H1 (cell line): ENCODE results near the gene SHC1. TPM values are rescaled to one million over a fixed set of nuclear protein-coding genes. Genes with fewer than 3 reads are reported as not detected.

Experiments
- ASH2L ChIP-seq: fragments of 200-600, 300-600 bp; sonication (generic); IDR thresholded peaks from one replicate; pipeline ENCODE4 v1.7.1; 2017; ENCODE audit warnings: low read length
- CEBPB ChIP-seq: IDR thresholded peaks from 2 replicates; pipeline ENCODE4 v1.6.1; 2012; ENCODE audit warnings: low read depth, low read length
- JUN ChIP-seq: IDR thresholded peaks from 2 replicates; pipeline ENCODE4 v1.6.1; 2011; ENCODE audit warnings: low read depth, mild to moderate bottlenecking, improper control_type of control experiment, low read length
- NANOG ChIP-seq: IDR thresholded peaks from 2 replicates; pipeline ENCODE4 v1.6.1; 2011; ENCODE audit warnings: low read length, low read depth, mild to moderate bottlenecking, inconsistent platforms; ENCODE audit not compliant: insufficient read depth, poor library complexity, severe bottlenecking
- RNF2 ChIP-seq: fragments of 200-900, 300-1000 bp; sonication (generic); IDR thresholded peaks from 2 replicates; pipeline ENCODE4 v1.7.1; 2016; ENCODE audit warnings: borderline replicate concordance, low read depth, mild to moderate bottlenecking, antibody characterized with exemption, low read length; ENCODE audit not compliant: poor library complexity, severe bottlenecking; ENCODE audit errors: missing control alignments
- SP1 ChIP-seq: IDR thresholded peaks from 2 replicates; pipeline ENCODE4 v1.6.1; 2011; ENCODE audit warnings: low read depth, low read length
- SP2 ChIP-seq: IDR thresholded peaks from 2 replicates; pipeline ENCODE4 v1.6.1; 2012; ENCODE audit warnings: mild to moderate bottlenecking, low read length, inconsistent platforms
- SRF ChIP-seq: IDR thresholded peaks from 2 replicates; pipeline ENCODE4 v1.6.1; 2011; ENCODE audit warnings: mild to moderate bottlenecking, low read depth, low read length, moderate library complexity
- TBP ChIP-seq: IDR thresholded peaks from 2 replicates; pipeline ENCODE4 v1.6.1; 2011; ENCODE audit warnings: low read depth, low read length, improper control_type of control experiment
- TCF12 ChIP-seq: IDR thresholded peaks from 2 replicates; pipeline ENCODE4 v1.6.1; 2011; ENCODE audit warnings: low read depth, mild to moderate bottlenecking, low read length
- polyA plus RNA-seq, 7 experiments: library from polyadenylated mRNA; depleted of rRNA in 3 of 7; stranded (reverse) in 5 of 7; unstranded in 2 of 7; fragments of >200 nt in 5 of 7; fragments of 200-250 nt in 2 of 7; gene quantifications; 1 replicate in 5 of 7; 2 replicates in 1 of 7; 4 replicates in 1 of 7; pipeline versions ENCODE4 v1.2.1 to v1.2.3, GENCODE V29; 2011 to 2013; ENCODE audit warnings: missing spikeins in 2 of 7, mixed read lengths in 2 of 7
- total RNA-seq: library from RNA; stranded (reverse); fragmentation: NEBNext Ultra II Directional; extraction: Animal tissue kit (Norgen Biotek cat#: 25700); gene quantifications from 2 replicates; pipeline ENCODE4 v1.2.1, GENCODE V29; 2021
- TF ChIP-seq, protein P1 (sequence below): fragments of 300-600 bp; sonication (generic); IDR thresholded peaks from 2 replicates; pipeline ENCODE4 v1.7.1; 2012; ENCODE audit warnings: low read length, moderate library complexity, mild to moderate bottlenecking, inconsistent platforms; ENCODE audit not compliant: insufficient replicate concordance

SHC1 gene
- total and polyA plus RNA-seq, 2 of the 8 experiments (the other 6 are each of a cell fraction or from before 2014, with no cell fraction given), result 177 to 212 TPM

- TF ChIP-seq, protein P1, sequence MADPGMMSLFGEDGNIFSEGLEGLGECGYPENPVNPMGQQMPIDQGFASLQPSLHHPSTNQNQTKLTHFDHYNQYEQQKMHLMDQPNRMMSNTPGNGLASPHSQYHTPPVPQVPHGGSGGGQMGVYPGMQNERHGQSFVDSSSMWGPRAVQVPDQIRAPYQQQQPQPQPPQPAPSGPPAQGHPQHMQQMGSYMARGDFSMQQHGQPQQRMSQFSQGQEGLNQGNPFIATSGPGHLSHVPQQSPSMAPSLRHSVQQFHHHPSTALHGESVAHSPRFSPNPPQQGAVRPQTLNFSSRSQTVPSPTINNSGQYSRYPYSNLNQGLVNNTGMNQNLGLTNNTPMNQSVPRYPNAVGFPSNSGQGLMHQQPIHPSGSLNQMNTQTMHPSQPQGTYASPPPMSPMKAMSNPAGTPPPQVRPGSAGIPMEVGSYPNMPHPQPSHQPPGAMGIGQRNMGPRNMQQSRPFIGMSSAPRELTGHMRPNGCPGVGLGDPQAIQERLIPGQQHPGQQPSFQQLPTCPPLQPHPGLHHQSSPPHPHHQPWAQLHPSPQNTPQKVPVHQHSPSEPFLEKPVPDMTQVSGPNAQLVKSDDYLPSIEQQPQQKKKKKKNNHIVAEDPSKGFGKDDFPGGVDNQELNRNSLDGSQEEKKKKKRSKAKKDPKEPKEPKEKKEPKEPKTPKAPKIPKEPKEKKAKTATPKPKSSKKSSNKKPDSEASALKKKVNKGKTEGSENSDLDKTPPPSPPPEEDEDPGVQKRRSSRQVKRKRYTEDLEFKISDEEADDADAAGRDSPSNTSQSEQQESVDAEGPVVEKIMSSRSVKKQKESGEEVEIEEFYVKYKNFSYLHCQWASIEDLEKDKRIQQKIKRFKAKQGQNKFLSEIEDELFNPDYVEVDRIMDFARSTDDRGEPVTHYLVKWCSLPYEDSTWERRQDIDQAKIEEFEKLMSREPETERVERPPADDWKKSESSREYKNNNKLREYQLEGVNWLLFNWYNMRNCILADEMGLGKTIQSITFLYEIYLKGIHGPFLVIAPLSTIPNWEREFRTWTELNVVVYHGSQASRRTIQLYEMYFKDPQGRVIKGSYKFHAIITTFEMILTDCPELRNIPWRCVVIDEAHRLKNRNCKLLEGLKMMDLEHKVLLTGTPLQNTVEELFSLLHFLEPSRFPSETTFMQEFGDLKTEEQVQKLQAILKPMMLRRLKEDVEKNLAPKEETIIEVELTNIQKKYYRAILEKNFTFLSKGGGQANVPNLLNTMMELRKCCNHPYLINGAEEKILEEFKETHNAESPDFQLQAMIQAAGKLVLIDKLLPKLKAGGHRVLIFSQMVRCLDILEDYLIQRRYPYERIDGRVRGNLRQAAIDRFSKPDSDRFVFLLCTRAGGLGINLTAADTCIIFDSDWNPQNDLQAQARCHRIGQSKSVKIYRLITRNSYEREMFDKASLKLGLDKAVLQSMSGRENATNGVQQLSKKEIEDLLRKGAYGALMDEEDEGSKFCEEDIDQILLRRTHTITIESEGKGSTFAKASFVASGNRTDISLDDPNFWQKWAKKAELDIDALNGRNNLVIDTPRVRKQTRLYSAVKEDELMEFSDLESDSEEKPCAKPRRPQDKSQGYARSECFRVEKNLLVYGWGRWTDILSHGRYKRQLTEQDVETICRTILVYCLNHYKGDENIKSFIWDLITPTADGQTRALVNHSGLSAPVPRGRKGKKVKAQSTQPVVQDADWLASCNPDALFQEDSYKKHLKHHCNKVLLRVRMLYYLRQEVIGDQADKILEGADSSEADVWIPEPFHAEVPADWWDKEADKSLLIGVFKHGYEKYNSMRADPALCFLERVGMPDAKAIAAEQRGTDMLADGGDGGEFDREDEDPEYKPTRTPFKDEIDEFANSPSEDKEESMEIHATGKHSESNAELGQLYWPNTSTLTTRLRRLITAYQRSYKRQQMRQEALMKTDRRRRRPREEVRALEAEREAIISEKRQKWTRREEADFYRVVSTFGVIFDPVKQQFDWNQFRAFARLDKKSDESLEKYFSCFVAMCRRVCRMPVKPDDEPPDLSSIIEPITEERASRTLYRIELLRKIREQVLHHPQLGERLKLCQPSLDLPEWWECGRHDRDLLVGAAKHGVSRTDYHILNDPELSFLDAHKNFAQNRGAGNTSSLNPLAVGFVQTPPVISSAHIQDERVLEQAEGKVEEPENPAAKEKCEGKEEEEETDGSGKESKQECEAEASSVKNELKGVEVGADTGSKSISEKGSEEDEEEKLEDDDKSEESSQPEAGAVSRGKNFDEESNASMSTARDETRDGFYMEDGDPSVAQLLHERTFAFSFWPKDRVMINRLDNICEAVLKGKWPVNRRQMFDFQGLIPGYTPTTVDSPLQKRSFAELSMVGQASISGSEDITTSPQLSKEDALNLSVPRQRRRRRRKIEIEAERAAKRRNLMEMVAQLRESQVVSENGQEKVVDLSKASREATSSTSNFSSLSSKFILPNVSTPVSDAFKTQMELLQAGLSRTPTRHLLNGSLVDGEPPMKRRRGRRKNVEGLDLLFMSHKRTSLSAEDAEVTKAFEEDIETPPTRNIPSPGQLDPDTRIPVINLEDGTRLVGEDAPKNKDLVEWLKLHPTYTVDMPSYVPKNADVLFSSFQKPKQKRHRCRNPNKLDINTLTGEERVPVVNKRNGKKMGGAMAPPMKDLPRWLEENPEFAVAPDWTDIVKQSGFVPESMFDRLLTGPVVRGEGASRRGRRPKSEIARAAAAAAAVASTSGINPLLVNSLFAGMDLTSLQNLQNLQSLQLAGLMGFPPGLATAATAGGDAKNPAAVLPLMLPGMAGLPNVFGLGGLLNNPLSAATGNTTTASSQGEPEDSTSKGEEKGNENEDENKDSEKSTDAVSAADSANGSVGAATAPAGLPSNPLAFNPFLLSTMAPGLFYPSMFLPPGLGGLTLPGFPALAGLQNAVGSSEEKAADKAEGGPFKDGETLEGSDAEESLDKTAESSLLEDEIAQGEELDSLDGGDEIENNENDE, result no peak
- TF ChIP-seq ASH2L (no peak), NANOG (no peak), CEBPB (no peak), SP2 (no peak), TCF12 (no peak), JUN (no peak), SRF (no peak), RNF2 (no peak), TBP (no peak), SP1 (no peak)
Measured at GRCh38 chr1:154944401-154945159, 26.0 kb downstream of the SHC1 start (continued).
